ENCODE data around the gene METTL24. TPM values are rescaled to one million over a fixed set of nuclear protein-coding genes. Genes with fewer than 3 reads are reported as not detected.

The METTL24 gene
- total RNA-seq, 1 experiment from 2014 or later: 0.61 TPM

- H3K27ac Mint-ChIP-seq: no peak overlapping the region
- no peak overlapping the region for H2AK5ac ChIP-seq (ENCODE audit: insufficient read length, low read length)
Measured at GRCh38 chr6:110390404-110390803, 32.3 kb upstream of the METTL24 start.

More at GRCh38 chr6:110390404-110390803, 32.3 kb upstream of the METTL24 start:
- Histone ChIP-seq H4K20me1 (ENCODE audit: control insufficient read depth, insufficient read depth, insufficient read length) (no peaks in the 10 kb centered on the region), H3K9me3 (ENCODE audit: control insufficient read depth, low read depth, low read length) (no peaks in the 10 kb centered on the region), H4K91ac (ENCODE audit: insufficient read length, low read depth, low read length) (no peak overlapping the region), H4K8ac (replicated peaks; ENCODE audit: insufficient read length, low read depth, low read length) (no peak overlapping the region), H3K14ac (ENCODE audit: insufficient read depth, low read length) (no peak overlapping the region), H2BK20ac (ENCODE audit: low read depth, low read length, poor library complexity, severe bottlenecking) (no peak overlapping the region), H3K23ac (ENCODE audit: insufficient read length, low read depth, low read length) (no peak overlapping the region), H2BK5ac (ENCODE audit: insufficient read length, low read length) (no peak overlapping the region), H3K18ac (ENCODE audit: insufficient read length, low read depth, low read length) (no peak overlapping the region), H3K4me1 (ENCODE audit: insufficient read depth, low read length) (no peaks in the 10 kb centered on the region; the same call in 1 of the 2 replicates), H3K56ac (ENCODE audit: insufficient read length, low read depth, low read length) (no peak overlapping the region), H3K27ac (ENCODE audit: insufficient read length, low read depth, low read length) (no peak overlapping the region), H3K79me2 (ENCODE audit: insufficient read depth, low read length) (no peaks in the 10 kb centered on the region), H3K27me3 (ENCODE audit: insufficient read depth, low read length) (no peaks in the 10 kb centered on the region), H3K4me2 (ENCODE audit: insufficient read depth, insufficient read length, low read length) (no peak overlapping the region), H3K9ac (ENCODE audit: extremely low read depth, insufficient read length, low read length) (no peak overlapping the region), H3K23me2 (ENCODE audit: insufficient read length, low read depth, low read length, poor library complexity, severe bottlenecking) (no peaks in the 10 kb centered on the region), H2BK15ac (ENCODE audit: low read depth, low read length) (no peak overlapping the region), H4K5ac (ENCODE audit: insufficient read length, low read depth, low read length) (no peak overlapping the region), H2BK12ac (ENCODE audit: insufficient read length, low read depth, low read length) (no peak overlapping the region), H3K4ac (ENCODE audit: low read depth, low read length) (no peak overlapping the region), H3T11ph (ENCODE audit: low read length) (no peak overlapping the region), H2BK120ac (ENCODE audit: low read depth, low read length, poor library complexity, severe bottlenecking) (no peak overlapping the region), H2AFZ (ENCODE audit: low read length) (no peak overlapping the region), H3K79me1 (ENCODE audit: insufficient read depth, low read depth, low read length, poor library complexity, severe bottlenecking) (no peaks in the 10 kb centered on the region)
- TF ChIP-seq, protein P1, sequence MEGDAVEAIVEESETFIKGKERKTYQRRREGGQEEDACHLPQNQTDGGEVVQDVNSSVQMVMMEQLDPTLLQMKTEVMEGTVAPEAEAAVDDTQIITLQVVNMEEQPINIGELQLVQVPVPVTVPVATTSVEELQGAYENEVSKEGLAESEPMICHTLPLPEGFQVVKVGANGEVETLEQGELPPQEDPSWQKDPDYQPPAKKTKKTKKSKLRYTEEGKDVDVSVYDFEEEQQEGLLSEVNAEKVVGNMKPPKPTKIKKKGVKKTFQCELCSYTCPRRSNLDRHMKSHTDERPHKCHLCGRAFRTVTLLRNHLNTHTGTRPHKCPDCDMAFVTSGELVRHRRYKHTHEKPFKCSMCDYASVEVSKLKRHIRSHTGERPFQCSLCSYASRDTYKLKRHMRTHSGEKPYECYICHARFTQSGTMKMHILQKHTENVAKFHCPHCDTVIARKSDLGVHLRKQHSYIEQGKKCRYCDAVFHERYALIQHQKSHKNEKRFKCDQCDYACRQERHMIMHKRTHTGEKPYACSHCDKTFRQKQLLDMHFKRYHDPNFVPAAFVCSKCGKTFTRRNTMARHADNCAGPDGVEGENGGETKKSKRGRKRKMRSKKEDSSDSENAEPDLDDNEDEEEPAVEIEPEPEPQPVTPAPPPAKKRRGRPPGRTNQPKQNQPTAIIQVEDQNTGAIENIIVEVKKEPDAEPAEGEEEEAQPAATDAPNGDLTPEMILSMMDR (conservative IDR thresholded peaks at IDR 0.05): no peak
- no peaks in the 10 kb centered on the region for H3K9me3 Mint-ChIP-seq
- H3K4me3 Mint-ChIP-seq: no peak overlapping the region
- H3K27me3 Mint-ChIP-seq (ENCODE audit: low read depth): no peaks in the 10 kb centered on the region
- WGBS (ENCODE audit: extremely low coverage, insufficient read length, low lambda C conversion rate): no CpG with 5 or more reads among the region's 2 CpGs
- DNase-seq: no peak
- H3K4me1 Mint-ChIP-seq: peaks cover 20 to 29% of the 10 kb centered on the region in 2 experiments
- H3K36me3 Mint-ChIP-seq (ENCODE audit: insufficient read depth in 1 of 3, low read depth in 3 of 3): no peaks in the 10 kb centered on the region

Measured in H9 (cell line).